GM12801 (cell line): ENCODE data around the gene DRC1.

Experiments
- CTCF ChIP-seq: IDR thresholded peaks from one replicate; pipeline ENCODE4 v1.5.1; 2011; ENCODE audit warnings: control low read depth; ENCODE audit not compliant: insufficient read length; ENCODE audit errors: extremely low read depth

Gene DRC1

GRCh38 chr2:26465266-26465925 is 63.7 kb downstream of the DRC1 start:
- no peak for TF ChIP-seq CTCF

GRCh38 chr2:26465981-26466471 is 64.3 kb downstream of the DRC1 start:
- TF ChIP-seq CTCF, result no peak

GRCh38 chr2:26466662-26467310 is 65.1 kb downstream of the DRC1 start:
- TF ChIP-seq CTCF, result no peak

- TF ChIP-seq CTCF, result no peak
Observed at GRCh38 chr2:26469092-26469710, 67.5 kb downstream of the DRC1 start.

GRCh38 chr2:26469955-26470354 is 68.2 kb downstream of the DRC1 start:
- TF ChIP-seq CTCF, result no peak

GRCh38 chr2:26470601-26471260 is 69.0 kb downstream of the DRC1 start:
- TF ChIP-seq CTCF, result no peak

GRCh38 chr2:26471289-26471688 is 69.6 kb downstream of the DRC1 start:
- TF ChIP-seq CTCF, result no peak
